GM10248 (cell line): ENCODE data around the gene KCNG3.

Experiments used
- CTCF ChIA-PET: fragments of 300-600 bp; sonication (Branson Sonifier 250); formaldehyde crosslinking; extraction: SDS; loops from one replicate; lab custom pipeline; 2021; ENCODE audit warnings: antibody characterized with exemption; lab: Yijun Ruan, JAX
- POLR2A ChIA-PET: fragments of 350-650 bp; sonication (Branson Sonifier 250); formaldehyde crosslinking; extraction: SDS; loops from one replicate; lab custom pipeline; 2020; ENCODE audit warnings: antibody characterized with exemption; lab: Yijun Ruan, JAX
- DNase-seq: peaks from one replicate; pipeline ENCODE4 v3.0.0; 2012; ENCODE audit errors: extremely low spot score
- CTCF ChIP-seq: IDR thresholded peaks from 2 replicates; pipeline ENCODE4 v1.5.1; 2012; ENCODE audit warnings: mild to moderate bottlenecking, low read depth; ENCODE audit errors: extremely low read depth, missing control alignments, control extremely low read depth

KCNG3 gene

GRCh38 chr2:42519624-42520023 lies 25.8 kb upstream of the KCNG3 start:
- ChIA-PET CTCF (no interaction called here), POLR2A (no interaction called here)
- no peak for TF ChIP-seq CTCF
- no peak for DNase-seq

GRCh38 chr2:42516418-42516901 lies 22.7 kb upstream of the KCNG3 start:
- TF ChIP-seq CTCF: no peak
- CTCF ChIA-PET: interaction anchor here (1.4 to 7.0 kb wide), 3 partner anchors 19 to 294 kb away, joined by 3 to 42 read pairs (median 5); no protein-coding TSS in a partner anchor
- DNase-seq: no peak
- POLR2A ChIA-PET: no interaction called here

- peak; percentile 35 for DNase-seq
- ChIA-PET POLR2A (no interaction called here), CTCF (interaction anchor here (0.6 to 7.0 kb wide), 4 partner anchors 9 to 1147 kb away, joined by 3 to 42 read pairs (median 6); no protein-coding TSS in a partner anchor)
- TF ChIP-seq CTCF: peak; percentile 60
These were observed 19.6 kb upstream of the KCNG3 start for GRCh38 chr2:42513252-42513918.

- ChIA-PET CTCF (interaction anchor here (1.7 to 7.0 kb wide), 4 partner anchors 9 to 153 kb away, joined by 6 to 42 read pairs (median 8); no protein-coding TSS in a partner anchor), POLR2A (interaction anchor here (0.7 kb wide), 1 partner anchor 1350 kb away, joined by 3 read pairs; no protein-coding TSS in a partner anchor)
- TF ChIP-seq CTCF: no peak
- no peak for DNase-seq
These were observed 16.9 kb upstream of the KCNG3 start for GRCh38 chr2:42510608-42511243.

GRCh38 chr2:42510191-42510590 lies 16.4 kb upstream of the KCNG3 start:
- POLR2A ChIA-PET: interaction anchor here (0.7 kb wide), 1 partner anchor 1349 kb away, joined by 3 read pairs; no protein-coding TSS in a partner anchor
- TF ChIP-seq CTCF: no peak
- CTCF ChIA-PET: interaction anchor here (1.7 to 7.0 kb wide), 2 partner anchors 13 to 153 kb away, joined by 10 to 42 read pairs; no protein-coding TSS in a partner anchor
- no peak for DNase-seq
